ENCODE measurements around the gene CNTNAP5. TPM values are rescaled to one million over a fixed set of nuclear protein-coding genes. Genes with fewer than 3 reads are reported as not detected.

CNTNAP5 gene
- total RNA-seq, 1 donor from 2014 or later = not detected

DNA sequence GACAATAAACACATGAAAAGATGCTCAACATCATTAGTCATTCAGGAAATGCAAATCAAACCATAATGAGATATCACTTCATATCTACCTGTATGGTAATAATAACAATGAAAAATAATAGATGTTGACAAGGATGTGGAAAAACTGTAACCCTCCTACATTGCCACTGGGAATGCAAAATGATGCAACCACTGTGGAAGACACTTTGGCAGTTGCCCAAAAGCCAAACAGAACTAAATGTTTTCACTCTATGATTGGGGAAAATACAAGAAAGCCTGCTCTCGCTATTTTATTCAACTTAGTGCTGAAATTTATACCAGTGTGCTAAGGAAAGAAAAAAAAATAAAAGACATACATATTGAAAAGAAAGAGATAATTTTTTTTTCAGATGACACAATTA, 934.5 kb downstream of the CNTNAP5 start:
- Mint-ChIP-seq H3K27me3 (ENCODE audit: low read depth) (no peaks in the 10 kb centered on the region), H3K4me1 (ENCODE audit: low read depth) (no peaks in the 10 kb centered on the region), H3K9me3 (peaks cover 3% of the 10 kb centered on the region), H3K4me3 (ENCODE audit: low read depth) (no peak overlapping the region), H3K36me3 (ENCODE audit: low read depth) (no peaks in the 10 kb centered on the region), H3K27ac (no peak overlapping the region)
- DNase-seq (ENCODE audit: low spot score) = no peak
- intact Hi-C loops (cut with micrococcal nuclease) = no loop called here

DNA sequence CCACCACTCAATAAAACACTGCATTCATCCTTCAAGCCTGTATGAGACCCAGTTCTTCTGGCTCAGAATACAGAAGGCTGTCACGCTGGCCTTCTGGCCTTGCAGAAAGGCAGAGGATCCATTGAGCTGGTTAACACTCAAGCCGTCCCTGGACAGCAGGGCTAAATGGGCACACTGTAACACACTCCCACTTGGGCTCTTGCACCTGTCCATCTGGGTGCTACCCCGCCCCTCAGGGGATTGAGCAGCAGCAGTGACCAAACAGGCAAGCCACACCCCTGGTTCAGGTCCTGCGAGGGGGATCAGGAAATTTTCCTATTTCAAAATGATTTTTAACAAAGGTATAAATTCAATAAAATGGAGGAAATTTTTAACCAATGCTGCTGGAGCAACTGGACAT, 936.0 kb downstream of the CNTNAP5 start:
- DNase-seq (ENCODE audit: low spot score) = no peak
- H3K4me1 Mint-ChIP-seq (ENCODE audit: low read depth) = no peaks in the 10 kb centered on the region
- peaks cover 3% of the 10 kb centered on the region for H3K9me3 Mint-ChIP-seq
- intact Hi-C loops (cut with micrococcal nuclease) = no loop called here
- H3K36me3 Mint-ChIP-seq (ENCODE audit: low read depth) = no peaks in the 10 kb centered on the region
- no peak overlapping the region for H3K27ac Mint-ChIP-seq
- H3K27me3 Mint-ChIP-seq (ENCODE audit: low read depth) = no peaks in the 10 kb centered on the region
- no peak overlapping the region for H3K4me3 Mint-ChIP-seq (ENCODE audit: low read depth)
